ENCODE results near the gene VGLL3.

The VGLL3 gene

GRCh38 chr3:86990012-86990733 is 776 bp downstream of the VGLL3 start:
- TF ChIP-seq CTCF (IDR thresholded peaks at IDR 0.05; ENCODE audit: low read depth, low read length, missing control alignments) = no peak
- no peak for DNase-seq (ENCODE audit: low read depth)
- peak overlapping the region; percentile 79 for H3K4me3 ChIP-seq (ENCODE audit: low read depth, low read length)
- in situ Hi-C loops (cut with HindIII; ENCODE audit: low sequenced_read_pairs) = no loop called here

GRCh38 chr3:86989611-86990010 is 1.3 kb downstream of the VGLL3 start:
- no peak for TF ChIP-seq CTCF (IDR thresholded peaks at IDR 0.05; ENCODE audit: low read depth, low read length, missing control alignments)
- no peak for DNase-seq (ENCODE audit: low read depth)
- H3K4me3 ChIP-seq (ENCODE audit: low read depth, low read length) = peak overlapping the region; percentile 79
- in situ Hi-C loops (cut with HindIII; ENCODE audit: low sequenced_read_pairs) = no loop called here

DNA sequence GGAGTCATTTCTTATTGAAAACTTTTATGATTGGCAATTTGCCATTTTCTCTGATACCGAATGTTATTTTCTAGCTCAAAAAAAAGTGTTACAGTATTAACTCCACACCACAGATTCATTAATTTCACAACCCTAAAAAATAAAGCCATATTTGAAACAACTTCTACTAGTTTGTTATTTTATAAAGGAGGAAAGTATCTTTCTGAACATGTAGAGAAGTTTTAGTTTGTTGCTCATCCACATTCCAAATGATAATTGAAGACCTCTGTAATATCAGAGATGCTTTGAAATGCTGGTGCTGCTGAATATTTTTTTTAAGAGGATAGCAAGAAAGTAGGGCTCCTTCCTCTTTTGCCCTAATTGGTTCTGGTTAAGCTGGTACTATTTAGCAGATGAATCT is 1.9 kb downstream of the VGLL3 start:
- no peak for DNase-seq (ENCODE audit: low read depth)
- in situ Hi-C loops (cut with HindIII; ENCODE audit: low sequenced_read_pairs) = no loop called here
- H3K4me3 ChIP-seq (ENCODE audit: low read depth, low read length) = peak overlapping the region; percentile 79
- TF ChIP-seq CTCF (IDR thresholded peaks at IDR 0.05; ENCODE audit: low read depth, low read length, missing control alignments) = no peak

DNA sequence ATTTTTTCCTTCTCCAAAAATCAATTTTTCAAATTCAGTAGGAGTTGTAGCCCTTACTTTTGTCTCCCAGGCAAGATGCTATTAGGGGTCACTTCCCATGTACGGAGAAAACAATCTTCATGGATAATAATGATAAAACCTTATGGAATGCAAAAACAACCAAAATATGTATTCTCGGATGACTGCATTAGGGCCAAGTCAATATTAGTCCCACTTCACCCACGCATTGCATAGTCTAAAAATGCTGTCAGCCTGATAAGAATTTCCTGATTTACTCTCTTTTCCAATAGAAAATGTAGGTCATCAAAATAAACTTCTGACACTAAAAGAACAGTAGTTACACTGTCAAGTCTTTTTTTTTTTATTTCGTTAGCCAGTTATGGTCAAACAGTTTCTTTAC is 2.7 kb downstream of the VGLL3 start:
- in situ Hi-C loops (cut with HindIII; ENCODE audit: low sequenced_read_pairs) = no loop called here
- no peak for TF ChIP-seq CTCF (IDR thresholded peaks at IDR 0.05; ENCODE audit: low read depth, low read length, missing control alignments)
- no peak for DNase-seq (ENCODE audit: low read depth)
- peak overlapping the region; percentile 79 for H3K4me3 ChIP-seq (ENCODE audit: low read depth, low read length)

- DNase-seq (ENCODE audit: low read depth) = no peak
- H3K4me3 ChIP-seq (ENCODE audit: low read depth, low read length) = peak overlapping the region; percentile 79
- in situ Hi-C loops (cut with HindIII; ENCODE audit: low sequenced_read_pairs) = no loop called here
- no peak for TF ChIP-seq CTCF (IDR thresholded peaks at IDR 0.05; ENCODE audit: low read depth, low read length, missing control alignments)
Measured at GRCh38 chr3:86987421-86987715, 3.6 kb downstream of the VGLL3 start.

DNA sequence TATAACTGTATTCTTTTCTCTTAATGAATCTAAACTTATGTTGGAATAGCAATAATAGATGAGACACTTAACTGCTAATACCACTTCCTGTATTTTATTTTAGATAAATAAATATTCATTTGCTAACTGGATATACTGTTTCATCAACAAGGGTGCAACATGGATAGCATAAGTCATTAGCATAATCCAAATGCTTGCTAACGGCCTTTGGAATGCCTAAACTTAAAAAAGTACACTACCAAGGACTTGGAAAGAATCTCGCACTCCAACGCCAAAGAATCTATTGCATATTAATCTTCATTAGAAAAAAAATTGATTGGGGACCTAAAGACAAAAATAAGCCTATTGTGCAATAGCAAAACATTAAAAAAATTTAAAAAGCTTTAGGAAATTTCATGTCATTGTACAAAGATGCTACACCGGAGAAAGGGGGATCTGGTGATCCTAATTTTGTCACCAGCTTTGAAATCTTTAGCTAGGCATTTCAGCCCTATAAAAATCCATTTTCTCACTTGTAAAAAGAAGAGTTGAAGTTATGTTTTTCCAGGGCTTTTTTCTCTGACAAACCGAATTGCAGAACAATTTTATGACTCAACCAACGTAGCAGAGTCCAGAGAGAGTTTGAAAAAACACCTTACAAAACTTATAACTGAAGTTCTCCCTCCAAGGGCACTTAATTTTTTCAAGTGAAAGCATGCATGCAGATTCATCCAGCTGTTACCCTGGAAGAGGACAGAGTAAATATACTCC is 4.1 kb downstream of the VGLL3 start:
- no peak for TF ChIP-seq CTCF (IDR thresholded peaks at IDR 0.05; ENCODE audit: low read depth, low read length, missing control alignments)
- peak overlapping the region; percentile 79 for H3K4me3 ChIP-seq (ENCODE audit: low read depth, low read length)
- in situ Hi-C loops (cut with HindIII; ENCODE audit: low sequenced_read_pairs) = no loop called here

More for the DNA sequence above, 4.1 kb downstream of the VGLL3 start:
- no peak for DNase-seq (ENCODE audit: low read depth)
